Measurements from ENCODE around the gene CIROP.

CIROP gene

GRCh38 chr14:23091294-23092225 lies 13.2 kb downstream of the CIROP start:
- no peak for DNase-seq

GRCh38 chr14:23090254-23090636 lies 14.5 kb downstream of the CIROP start:
- no peak for DNase-seq

GRCh38 chr14:23089498-23090253 lies 15.1 kb downstream of the CIROP start:
- no peak for DNase-seq

GRCh38 chr14:23086565-23086964 lies 18.2 kb downstream of the CIROP start:
- DNase-seq: no peak

GRCh38 chr14:23085458-23085857 lies 19.3 kb downstream of the CIROP start:
- DNase-seq: no peak

GRCh38 chr14:23080474-23080873 lies 24.3 kb downstream of the CIROP start:
- DNase-seq: no peak

- DNase-seq: no peak
Measured at GRCh38 chr14:23079716-23080115, 25.1 kb downstream of the CIROP start.

- no peak for DNase-seq
Measured at GRCh38 chr14:23078692-23079116, 26.1 kb downstream of the CIROP start.

- DNase-seq: no peak
Measured at GRCh38 chr14:23077962-23078361, 26.8 kb downstream of the CIROP start.

GRCh38 chr14:23076785-23077408 lies 27.9 kb downstream of the CIROP start:
- DNase-seq: no peak

- DNase-seq: no peak
Measured at GRCh38 chr14:23074906-23075305, 29.9 kb downstream of the CIROP start.

- no peak for DNase-seq
Measured at GRCh38 chr14:23071921-23072539, 32.8 kb downstream of the CIROP start.

- no peak for DNase-seq
Measured at GRCh38 chr14:23071244-23071920, 33.4 kb downstream of the CIROP start.

GRCh38 chr14:23070262-23071129 lies 34.3 kb downstream of the CIROP start:
- DNase-seq: no peak

GRCh38 chr14:23069413-23069806 lies 35.4 kb downstream of the CIROP start:
- no peak for DNase-seq

- DNase-seq: no peak
Measured at GRCh38 chr14:23068789-23069412, 35.9 kb downstream of the CIROP start.

GRCh38 chr14:23067847-23068788 lies 36.7 kb downstream of the CIROP start:
- DNase-seq: no peak

GRCh38 chr14:23066855-23067744 lies 37.7 kb downstream of the CIROP start:
- DNase-seq: no peak

- DNase-seq: no peak
Measured at GRCh38 chr14:23066368-23066767, 38.4 kb downstream of the CIROP start.
